Nephron progenitor cell (in vitro differentiated cells): Measurements from ENCODE around the gene ABHD4.

Source experiments
- DNase-seq: peaks from one replicate; pipeline ENCODE4 v3.0.0; 2021
- H3K27ac Mint-ChIP-seq: 2 replicates; pipeline ENCODE4 v1.8.0; 2021; ENCODE audit warnings: mild to moderate bottlenecking, moderate library complexity, mixed read lengths
- H3K27me3 Mint-ChIP-seq: 2 replicates; pipeline ENCODE4 v1.8.0; 2021; ENCODE audit warnings: mild to moderate bottlenecking, low read depth, mixed read lengths; ENCODE audit not compliant: poor library complexity
- H3K36me3 Mint-ChIP-seq: 2 replicates; pipeline ENCODE4 v1.8.0; 2021; ENCODE audit warnings: low read depth, mixed read lengths
- H3K4me1 Mint-ChIP-seq: 2 replicates; pipeline ENCODE4 v1.8.0; 2021; ENCODE audit warnings: mixed read lengths
- H3K4me3 Mint-ChIP-seq: 2 replicates; pipeline ENCODE4 v1.8.0; 2021; ENCODE audit warnings: mild to moderate bottlenecking, moderate library complexity, mixed read lengths
- H3K9me3 Mint-ChIP-seq: 2 replicates; pipeline ENCODE4 v1.8.0; 2021; ENCODE audit warnings: mild to moderate bottlenecking, moderate library complexity, mixed read lengths
- TF ChIP-seq, protein P1 (sequence below): fragments of 200-600 bp; sonication (generic); IDR thresholded peaks from 2 replicates; pipeline ENCODE4 v1.5.0; 2021; ENCODE audit warnings: antibody characterized with exemption

Gene ABHD4

DNA sequence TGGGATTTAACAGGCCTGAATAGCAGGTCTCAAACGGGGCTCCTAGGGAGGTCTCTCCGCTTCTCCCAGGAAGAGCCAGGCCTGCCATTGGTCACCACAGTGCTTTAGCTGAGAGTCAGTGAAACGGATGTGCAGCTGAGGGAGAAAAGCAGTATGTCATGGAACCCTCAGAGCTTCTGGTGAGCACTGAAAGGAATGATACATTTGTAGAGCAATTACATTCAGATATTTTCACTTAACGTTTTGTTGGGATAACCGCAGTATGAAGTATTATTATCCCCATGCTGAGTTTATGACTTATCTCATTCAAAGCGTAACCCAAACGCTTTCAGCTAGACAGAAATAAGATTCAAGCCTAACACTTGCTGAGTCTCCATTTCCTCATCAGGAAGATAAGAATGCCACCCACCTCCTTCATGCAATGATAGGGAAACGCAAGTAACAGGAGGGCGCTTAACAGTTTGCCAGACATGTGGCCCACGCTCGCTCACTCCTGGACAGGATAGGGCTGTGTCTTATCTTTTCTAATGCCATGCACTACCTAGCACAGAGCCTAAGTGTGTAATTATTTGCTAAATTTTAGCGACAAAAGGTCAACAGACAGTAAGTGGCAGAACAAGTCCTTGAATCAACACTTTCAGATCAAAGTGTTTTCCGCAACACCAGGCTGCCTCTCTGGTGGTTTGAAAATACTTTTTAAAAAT is 37.3 kb upstream of the ABHD4 start:
- Mint-ChIP-seq H3K27ac (peak overlapping the region; percentile 74), H3K4me1 (peaks cover 61% of the 10 kb centered on the region), H3K36me3 (peaks cover 14% of the 10 kb centered on the region), H3K4me3 (no peak overlapping the region), H3K27me3 (peaks cover 6% of the 10 kb centered on the region), H3K9me3 (no peaks in the 10 kb centered on the region)
- no peak for DNase-seq
- TF ChIP-seq, protein P1, sequence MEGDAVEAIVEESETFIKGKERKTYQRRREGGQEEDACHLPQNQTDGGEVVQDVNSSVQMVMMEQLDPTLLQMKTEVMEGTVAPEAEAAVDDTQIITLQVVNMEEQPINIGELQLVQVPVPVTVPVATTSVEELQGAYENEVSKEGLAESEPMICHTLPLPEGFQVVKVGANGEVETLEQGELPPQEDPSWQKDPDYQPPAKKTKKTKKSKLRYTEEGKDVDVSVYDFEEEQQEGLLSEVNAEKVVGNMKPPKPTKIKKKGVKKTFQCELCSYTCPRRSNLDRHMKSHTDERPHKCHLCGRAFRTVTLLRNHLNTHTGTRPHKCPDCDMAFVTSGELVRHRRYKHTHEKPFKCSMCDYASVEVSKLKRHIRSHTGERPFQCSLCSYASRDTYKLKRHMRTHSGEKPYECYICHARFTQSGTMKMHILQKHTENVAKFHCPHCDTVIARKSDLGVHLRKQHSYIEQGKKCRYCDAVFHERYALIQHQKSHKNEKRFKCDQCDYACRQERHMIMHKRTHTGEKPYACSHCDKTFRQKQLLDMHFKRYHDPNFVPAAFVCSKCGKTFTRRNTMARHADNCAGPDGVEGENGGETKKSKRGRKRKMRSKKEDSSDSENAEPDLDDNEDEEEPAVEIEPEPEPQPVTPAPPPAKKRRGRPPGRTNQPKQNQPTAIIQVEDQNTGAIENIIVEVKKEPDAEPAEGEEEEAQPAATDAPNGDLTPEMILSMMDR = no peak

DNA sequence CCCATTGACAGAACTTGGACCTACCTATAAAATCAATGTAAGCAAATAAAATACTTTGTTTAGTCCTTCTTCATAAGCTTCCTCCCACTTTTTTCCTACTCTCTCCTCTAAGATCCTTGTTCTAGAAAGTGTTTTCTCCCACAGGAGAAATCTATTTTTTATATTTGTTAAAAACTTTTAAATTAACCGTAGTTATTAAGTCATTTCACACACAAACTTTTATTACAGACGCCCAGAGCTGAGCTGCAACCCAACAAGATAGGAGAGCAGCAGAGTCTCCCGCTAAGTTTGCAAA is 36.8 kb upstream of the ABHD4 start:
- peaks cover 6% of the 10 kb centered on the region for H3K27me3 Mint-ChIP-seq
- DNase-seq = no peak
- TF ChIP-seq, protein P1 = no peak
- no peaks in the 10 kb centered on the region for H3K9me3 Mint-ChIP-seq
- peak overlapping the region; percentile 70 for H3K27ac Mint-ChIP-seq
- no peak overlapping the region for H3K4me3 Mint-ChIP-seq
- peaks cover 60% of the 10 kb centered on the region for H3K4me1 Mint-ChIP-seq
- peaks cover 14% of the 10 kb centered on the region for H3K36me3 Mint-ChIP-seq

DNA sequence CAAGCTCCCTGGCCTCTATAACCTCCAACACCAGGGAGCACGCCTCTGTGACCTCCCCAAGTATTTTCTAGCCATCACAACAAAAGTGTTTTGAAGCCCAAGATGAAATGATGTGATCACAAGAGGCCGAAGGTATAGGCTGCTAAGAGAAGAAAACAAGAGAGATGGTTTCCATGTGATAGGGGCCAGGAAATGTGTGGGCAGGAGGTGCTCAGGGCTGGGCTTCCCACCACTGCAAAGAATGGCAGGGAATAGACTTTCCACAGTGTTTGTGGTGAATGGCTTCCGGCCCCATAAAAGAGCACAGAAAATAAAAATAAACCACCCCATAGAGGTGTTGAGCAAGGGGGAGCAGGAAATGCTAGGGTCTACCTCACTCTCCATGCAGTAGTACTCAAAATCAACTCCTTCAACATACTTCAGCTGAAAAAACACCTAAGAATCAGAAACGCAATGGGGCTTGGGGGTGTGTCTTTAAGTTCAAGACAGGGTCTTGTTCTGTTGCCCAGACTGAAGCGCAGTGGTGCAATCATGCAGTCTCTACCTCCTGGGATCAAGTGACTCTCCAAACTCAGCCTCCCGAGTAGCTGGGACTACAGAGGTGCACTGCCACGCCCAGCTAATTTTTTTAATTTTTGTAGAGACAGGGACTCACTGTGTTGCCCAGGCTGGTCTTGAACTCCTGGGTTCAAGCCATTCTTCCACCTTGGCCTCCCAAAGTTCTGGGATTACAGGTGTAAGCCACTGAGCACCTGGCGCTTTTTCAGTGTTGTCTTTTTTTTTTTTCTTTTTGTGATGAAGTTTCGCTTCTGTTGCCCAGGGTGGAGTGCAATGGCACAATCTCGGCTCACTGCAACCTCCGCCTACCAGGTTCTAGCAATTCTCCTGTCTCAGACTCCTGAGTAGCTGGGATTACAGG is 36.2 kb upstream of the ABHD4 start:
- Mint-ChIP-seq H3K36me3 (peaks cover 14% of the 10 kb centered on the region), H3K27ac (peak overlapping the region; percentile 70), H3K9me3 (no peaks in the 10 kb centered on the region), H3K4me3 (no peak overlapping the region), H3K4me1 (peaks cover 55% of the 10 kb centered on the region), H3K27me3 (peaks cover 4% of the 10 kb centered on the region)
- DNase-seq = no peak
- TF ChIP-seq, protein P1 = no peak

DNA sequence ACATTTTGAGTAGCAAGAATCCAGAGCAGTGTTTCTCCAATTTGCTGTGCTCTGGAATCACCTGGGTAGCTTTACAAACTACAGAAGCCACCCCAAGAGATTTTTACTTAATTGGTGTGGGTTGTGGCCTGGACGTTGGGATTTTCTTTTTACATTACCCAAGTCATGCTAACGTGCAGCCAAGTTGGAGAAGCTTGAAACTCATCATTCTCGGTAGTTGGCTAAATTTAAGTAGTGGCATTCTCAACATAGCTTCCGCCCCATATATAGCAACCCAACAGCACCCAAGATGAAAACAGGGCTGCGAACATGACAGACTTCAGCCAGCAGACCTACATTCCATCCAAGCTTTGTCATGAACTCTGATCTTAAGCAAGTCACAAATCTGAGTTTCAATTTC is 34.1 kb upstream of the ABHD4 start:
- Mint-ChIP-seq H3K9me3 (no peaks in the 10 kb centered on the region), H3K36me3 (peaks cover 22% of the 10 kb centered on the region), H3K4me3 (no peak overlapping the region), H3K27me3 (no peaks in the 10 kb centered on the region), H3K4me1 (peaks cover 44% of the 10 kb centered on the region), H3K27ac (peak overlapping the region; percentile 64)
- DNase-seq = no peak
- TF ChIP-seq, protein P1 = no peak

DNA sequence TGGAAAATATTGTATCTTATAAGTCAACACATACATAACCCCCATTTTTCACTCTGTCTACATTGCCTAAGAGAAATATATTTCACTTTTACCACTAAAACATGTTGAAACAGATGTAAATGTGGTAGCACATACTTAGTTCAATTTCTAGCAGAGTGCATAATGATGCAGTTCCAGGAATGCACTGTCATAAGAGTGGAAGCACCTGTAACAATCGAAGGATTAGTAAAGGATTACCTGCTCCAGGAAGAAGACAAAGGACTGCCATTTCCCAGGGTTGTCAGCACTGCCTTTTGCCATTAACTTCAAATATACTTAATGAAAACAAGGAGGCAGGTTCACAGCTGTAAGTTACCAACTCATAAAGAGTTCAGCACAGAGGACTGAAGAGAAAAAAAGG is 33.6 kb upstream of the ABHD4 start:
- Mint-ChIP-seq H3K9me3 (no peaks in the 10 kb centered on the region), H3K4me3 (no peak overlapping the region), H3K36me3 (peaks cover 26% of the 10 kb centered on the region), H3K27ac (no peak overlapping the region), H3K4me1 (peaks cover 40% of the 10 kb centered on the region), H3K27me3 (no peaks in the 10 kb centered on the region)
- TF ChIP-seq, protein P1 = no peak
- no peak for DNase-seq
